Activated CD4-positive, alpha-beta memory T cell treated with anti-CD3 and anti-CD28 coated beads for 36 hours (primary cell): Measurements from ENCODE around the gene TCERG1L. TPM values are rescaled to one million over a fixed set of nuclear protein-coding genes. Genes with fewer than 3 reads are reported as not detected.
"Not testable (repeated sequence)": the region's sequence is repeated elsewhere in the genome, so short reads cannot be mapped to it uniquely, and the experiment has no call there.

Source experiments
- CTCF ChIA-PET: fragments of 350-600 bp; sonication (Branson Sonifier 250); formaldehyde crosslinking; loops from one replicate; lab custom pipeline; 2021; ENCODE audit warnings: antibody characterized with exemption, inconsistent platforms; lab: Charles Lee
- POLR2A ChIA-PET: fragments of 350-600 bp; sonication (Branson Sonifier 250); formaldehyde crosslinking; loops from one replicate; lab custom pipeline; 2021; ENCODE audit warnings: antibody characterized with exemption; lab: Charles Lee
- DNase-seq: peaks from one replicate; pipeline ENCODE4 v3.0.0-alpha.2; 2020
- H3K27ac Mint-ChIP-seq: one replicate; pipeline ENCODE4 v1.8.0; 2021; ENCODE audit warnings: mixed read lengths
- H3K27me3 Mint-ChIP-seq: one replicate; pipeline ENCODE4 v1.8.0; 2021; ENCODE audit warnings: mixed read lengths
- H3K36me3 Mint-ChIP-seq: one replicate; pipeline ENCODE4 v1.8.0; 2021; ENCODE audit warnings: mixed read lengths
- H3K4me1 Mint-ChIP-seq: one replicate; pipeline ENCODE4 v1.8.0; 2021; ENCODE audit warnings: low read depth, mixed read lengths
- H3K4me3 Mint-ChIP-seq: one replicate; pipeline ENCODE4 v1.8.0; 2021; ENCODE audit warnings: mild to moderate bottlenecking, mixed read lengths
- H3K9me3 Mint-ChIP-seq: one replicate; pipeline ENCODE4 v1.8.0; 2021; ENCODE audit warnings: mixed read lengths
- intact Hi-C: fragments of 100-400 bp; cut with micrococcal nuclease; formaldehyde crosslinking; loops from one replicate; pipeline ENCODE4 v1.15.1; 2023
- total RNA-seq, 2 experiments: library from RNA; stranded (reverse); gene quantifications; one replicate each; pipeline ENCODE4 v1.2.3, GENCODE V29; 2021

Gene TCERG1L
- total RNA-seq, 2 experiments from 2014 or later: not detected

DNA sequence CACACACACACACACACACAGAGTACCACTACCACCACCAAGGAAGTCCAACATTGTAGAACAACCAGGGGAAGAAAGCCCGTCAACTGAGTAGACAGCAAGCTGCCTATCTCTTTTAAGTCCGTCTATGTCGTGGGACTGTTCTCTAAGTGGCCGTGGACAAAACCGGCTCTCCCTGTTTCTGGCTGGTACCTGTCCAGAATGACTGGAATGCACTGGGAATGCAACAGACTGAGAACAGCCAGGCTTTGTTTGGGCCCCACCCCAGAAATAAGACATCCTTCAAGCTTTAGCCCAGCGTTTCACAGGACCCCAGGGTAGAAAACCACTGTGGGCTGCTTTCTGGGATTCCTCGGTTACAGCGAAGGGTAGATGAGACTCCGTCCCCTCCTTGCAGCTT, 203.6 kb downstream of the TCERG1L start:
- ChIA-PET POLR2A (no interaction called here), CTCF (no interaction called here)
- Mint-ChIP-seq H3K4me3 (no peak overlapping the region), H3K27me3 (no peaks in the 10 kb centered on the region), H3K4me1 (no peaks in the 10 kb centered on the region), H3K36me3 (no peaks in the 10 kb centered on the region), H3K27ac (no peak overlapping the region), H3K9me3 (peaks cover 4% of the 10 kb centered on the region)
- intact Hi-C loops: no loop called here
- DNase-seq: no peak

DNA sequence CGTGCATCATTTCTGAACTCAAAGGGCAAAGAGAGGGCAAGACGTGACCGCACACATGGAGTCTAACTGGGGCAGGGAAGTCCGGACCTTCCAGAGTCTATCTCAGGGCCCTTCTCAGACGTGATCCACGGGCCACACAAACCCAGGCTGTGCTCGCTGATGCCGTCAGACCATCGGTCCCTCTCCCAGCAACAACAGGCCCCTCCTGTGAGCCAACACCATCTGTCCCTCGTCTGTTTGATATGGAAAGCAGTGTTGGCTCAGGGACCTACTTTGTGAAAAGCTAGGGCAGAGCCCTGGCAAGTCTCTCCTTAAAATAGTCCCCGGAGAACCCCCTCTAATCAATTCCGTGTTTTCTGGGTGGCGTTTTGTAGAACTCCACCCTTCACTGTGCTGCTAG, 208.8 kb downstream of the TCERG1L start:
- H3K4me3 Mint-ChIP-seq: no peak overlapping the region
- no peaks in the 10 kb centered on the region for H3K27me3 Mint-ChIP-seq
- H3K4me1 Mint-ChIP-seq: no peaks in the 10 kb centered on the region
- H3K27ac Mint-ChIP-seq: no peak overlapping the region
- H3K36me3 Mint-ChIP-seq: no peaks in the 10 kb centered on the region
- ChIA-PET CTCF (no interaction called here), POLR2A (no interaction called here)
- intact Hi-C loops: no loop called here
- DNase-seq: no peak
- H3K9me3 Mint-ChIP-seq: peaks cover 2% of the 10 kb centered on the region

DNA sequence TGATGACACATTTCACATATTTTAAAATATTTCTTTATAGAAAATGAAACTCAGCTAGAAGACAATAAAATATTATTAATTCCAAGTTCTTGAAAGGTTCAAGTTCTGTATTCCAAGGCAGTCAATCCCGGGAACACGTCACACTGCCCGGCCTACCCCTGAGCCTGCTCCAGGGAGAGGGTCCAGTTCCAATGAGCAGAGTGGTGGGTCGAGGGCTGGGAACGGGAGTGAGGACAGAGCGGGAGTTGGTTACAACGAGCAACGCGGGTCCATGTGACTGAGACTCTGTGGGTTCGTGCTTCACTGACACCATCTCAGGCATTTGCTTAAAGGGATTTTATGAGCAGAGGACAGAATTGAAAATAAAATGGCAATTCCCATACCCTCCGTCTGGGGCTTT, 209.4 kb downstream of the TCERG1L start:
- intact Hi-C loops: no loop called here
- Mint-ChIP-seq H3K27me3 (no peaks in the 10 kb centered on the region), H3K4me1 (no peaks in the 10 kb centered on the region), H3K36me3 (no peaks in the 10 kb centered on the region), H3K4me3 (no peak overlapping the region), H3K9me3 (no peaks in the 10 kb centered on the region), H3K27ac (no peak overlapping the region)
- no peak for DNase-seq
- ChIA-PET CTCF (no interaction called here), POLR2A (no interaction called here)

DNA sequence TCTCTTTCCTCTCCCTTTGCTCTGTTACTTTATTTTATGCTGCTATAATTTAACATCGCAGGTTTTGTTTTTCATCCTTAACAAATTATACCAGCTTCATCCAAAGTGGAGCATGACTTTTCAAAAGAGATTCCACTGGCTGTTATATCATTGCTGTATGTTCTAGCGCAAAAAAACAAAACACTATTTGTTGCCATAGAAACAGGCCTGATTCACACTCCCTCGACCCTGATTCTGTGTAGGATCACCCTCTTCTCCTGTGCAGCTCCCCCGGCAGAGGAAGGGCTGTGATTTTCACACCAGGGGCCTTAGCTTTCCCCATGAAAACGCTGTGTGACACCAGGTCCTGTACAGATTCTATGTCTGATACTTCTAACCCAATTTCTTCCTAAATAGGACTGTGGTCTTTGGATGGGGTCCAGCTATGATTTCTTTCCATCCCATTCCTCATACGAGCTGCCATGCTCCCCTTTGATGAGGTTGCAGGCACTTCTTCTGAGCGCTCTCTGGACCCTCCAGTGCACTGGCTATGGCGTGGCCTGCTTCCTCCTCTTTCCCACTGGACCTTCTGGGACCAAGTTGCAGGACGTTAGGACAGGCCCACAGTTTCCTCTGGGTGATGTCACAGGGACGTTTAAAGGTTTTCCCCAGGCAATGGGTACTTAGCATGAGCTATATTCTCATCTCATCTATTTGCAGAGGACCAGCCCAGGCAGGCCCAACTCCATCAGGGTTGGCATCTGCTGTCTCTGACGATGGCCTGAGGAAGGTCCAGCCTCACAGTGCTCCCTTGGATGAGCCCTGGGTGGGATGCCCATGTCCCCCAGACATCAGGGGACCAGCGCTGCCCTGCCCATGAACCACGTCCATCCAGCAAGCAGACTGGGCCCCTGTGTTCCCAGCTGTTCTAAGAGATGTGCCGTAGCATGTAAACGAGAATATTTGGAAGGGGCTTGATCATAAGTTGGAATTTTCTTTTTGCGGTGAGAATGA, 210.8 kb downstream of the TCERG1L start:
- POLR2A ChIA-PET, H3K36me3 Mint-ChIP-seq, H3K27ac Mint-ChIP-seq, H3K4me3 Mint-ChIP-seq, CTCF ChIA-PET, DNase-seq, intact Hi-C loops, H3K4me1 Mint-ChIP-seq, H3K9me3 Mint-ChIP-seq, H3K27me3 Mint-ChIP-seq: not testable (repeated sequence)

DNA sequence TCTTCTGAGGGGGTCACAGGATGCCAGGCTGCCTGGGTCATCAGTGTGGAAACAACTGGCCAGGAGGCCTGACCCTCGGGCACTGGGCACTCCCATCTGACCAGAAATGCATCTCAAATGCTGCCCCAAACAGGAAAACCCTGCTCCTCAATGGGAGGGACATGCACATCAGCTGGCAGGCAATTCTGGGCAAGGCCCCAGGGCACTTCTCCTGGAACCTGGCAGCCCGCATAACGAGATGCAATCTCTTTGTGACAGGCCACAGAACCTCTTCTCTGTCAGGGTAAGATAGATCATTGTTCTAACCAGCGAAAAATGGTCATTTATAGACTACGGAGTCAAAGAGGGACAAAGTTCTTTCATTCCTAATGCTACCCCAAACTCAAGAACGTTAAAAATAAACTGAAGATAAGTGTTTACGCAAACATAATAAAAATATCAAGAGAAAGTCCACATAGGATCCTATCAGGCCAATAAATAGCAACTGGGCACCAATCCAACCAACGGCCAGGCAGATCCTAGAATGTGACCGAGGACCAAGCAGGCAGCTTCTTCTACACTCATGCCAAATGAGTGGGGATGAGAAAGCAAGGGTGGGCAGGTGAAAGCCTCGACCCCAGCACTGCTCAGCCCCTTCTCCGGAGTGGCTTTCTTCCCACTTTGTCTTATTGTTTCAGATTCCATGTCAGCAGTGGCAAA, 212.3 kb downstream of the TCERG1L start:
- ChIA-PET POLR2A (no interaction called here), CTCF (interaction anchor here (0.7 kb wide), 1 partner anchor 164 kb away, joined by 3 read pairs; no protein-coding TSS in a partner anchor)
- Mint-ChIP-seq H3K27me3 (no peaks in the 10 kb centered on the region), H3K27ac (no peak overlapping the region), H3K4me3 (no peak overlapping the region), H3K36me3 (no peaks in the 10 kb centered on the region), H3K9me3 (no peaks in the 10 kb centered on the region), H3K4me1 (no peaks in the 10 kb centered on the region)
- intact Hi-C loops: no loop called here
- no peak for DNase-seq

DNA sequence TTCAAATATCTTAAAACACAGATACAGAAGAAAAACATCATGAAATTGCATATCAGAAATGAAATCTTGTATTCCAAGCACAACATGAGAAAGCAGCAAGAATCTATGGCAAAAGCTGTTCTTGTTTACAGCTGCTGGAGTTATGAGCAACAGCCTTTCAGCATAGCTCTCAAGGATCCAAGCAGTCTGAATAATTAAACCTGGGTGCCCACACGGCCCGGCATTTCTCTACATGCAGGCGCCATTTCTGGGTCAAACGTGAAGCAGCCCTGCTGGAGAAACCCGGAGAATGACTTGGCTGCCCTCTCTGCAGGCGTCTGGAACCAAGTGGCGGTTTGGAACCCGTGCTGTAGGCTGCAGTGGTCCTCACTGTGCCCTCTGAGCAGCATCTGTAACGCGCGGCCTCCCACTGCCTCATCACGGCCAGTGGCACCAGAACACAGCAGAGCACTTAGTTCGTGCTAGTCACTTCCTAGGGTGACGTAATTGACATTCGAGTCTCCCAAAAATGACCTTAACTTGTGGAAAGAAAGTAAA, 213.0 kb downstream of the TCERG1L start:
- Mint-ChIP-seq H3K27ac (no peak overlapping the region), H3K36me3 (no peaks in the 10 kb centered on the region), H3K4me1 (no peaks in the 10 kb centered on the region), H3K27me3 (no peaks in the 10 kb centered on the region), H3K4me3 (no peak overlapping the region), H3K9me3 (no peaks in the 10 kb centered on the region)
- DNase-seq: no peak
- CTCF ChIA-PET: interaction anchor here (0.7 kb wide), 1 partner anchor 163 kb away, joined by 3 read pairs; no protein-coding TSS in a partner anchor
- intact Hi-C loops: no loop called here
- POLR2A ChIA-PET: no interaction called here

DNA sequence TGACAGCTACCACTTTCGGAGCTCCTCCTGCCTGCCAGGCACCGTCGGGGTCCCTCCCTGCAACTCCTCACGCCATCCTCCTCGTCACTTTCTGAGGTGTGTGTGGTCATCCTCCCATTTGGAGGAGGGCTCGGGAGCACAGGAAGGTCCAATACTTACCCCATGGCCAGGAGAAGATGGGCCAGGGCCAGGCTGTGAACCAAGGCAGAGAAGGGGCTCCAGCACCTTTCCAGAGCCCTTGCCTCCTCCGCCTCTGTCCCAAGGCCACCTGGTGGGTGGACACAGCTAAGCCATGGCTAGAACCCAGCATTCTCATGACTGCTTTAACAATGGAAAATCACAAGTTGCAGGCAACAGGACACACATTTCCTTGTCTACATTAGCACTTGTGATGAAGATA, 215.5 kb downstream of the TCERG1L start:
- CTCF ChIA-PET: no interaction called here
- intact Hi-C loops: no loop called here
- DNase-seq: no peak
- POLR2A ChIA-PET: no interaction called here
- Mint-ChIP-seq H3K4me3 (no peak overlapping the region), H3K9me3 (no peaks in the 10 kb centered on the region), H3K36me3 (no peaks in the 10 kb centered on the region), H3K4me1 (no peaks in the 10 kb centered on the region), H3K27me3 (no peaks in the 10 kb centered on the region), H3K27ac (no peak overlapping the region)

DNA sequence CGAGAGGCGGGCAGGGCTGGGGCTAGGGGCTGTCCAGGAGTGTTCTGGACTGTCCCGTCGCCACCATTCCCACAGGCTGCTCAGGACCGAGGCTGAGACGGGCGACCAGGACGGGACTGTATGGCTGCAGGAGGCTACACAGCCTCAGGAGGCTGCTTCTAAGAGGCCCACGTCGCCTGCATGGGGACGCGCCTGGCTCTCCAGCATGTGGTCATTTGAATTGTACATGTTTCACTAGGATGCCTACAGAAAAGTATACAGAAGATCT, 216.3 kb downstream of the TCERG1L start:
- H3K4me3 Mint-ChIP-seq: no peak overlapping the region

DNA sequence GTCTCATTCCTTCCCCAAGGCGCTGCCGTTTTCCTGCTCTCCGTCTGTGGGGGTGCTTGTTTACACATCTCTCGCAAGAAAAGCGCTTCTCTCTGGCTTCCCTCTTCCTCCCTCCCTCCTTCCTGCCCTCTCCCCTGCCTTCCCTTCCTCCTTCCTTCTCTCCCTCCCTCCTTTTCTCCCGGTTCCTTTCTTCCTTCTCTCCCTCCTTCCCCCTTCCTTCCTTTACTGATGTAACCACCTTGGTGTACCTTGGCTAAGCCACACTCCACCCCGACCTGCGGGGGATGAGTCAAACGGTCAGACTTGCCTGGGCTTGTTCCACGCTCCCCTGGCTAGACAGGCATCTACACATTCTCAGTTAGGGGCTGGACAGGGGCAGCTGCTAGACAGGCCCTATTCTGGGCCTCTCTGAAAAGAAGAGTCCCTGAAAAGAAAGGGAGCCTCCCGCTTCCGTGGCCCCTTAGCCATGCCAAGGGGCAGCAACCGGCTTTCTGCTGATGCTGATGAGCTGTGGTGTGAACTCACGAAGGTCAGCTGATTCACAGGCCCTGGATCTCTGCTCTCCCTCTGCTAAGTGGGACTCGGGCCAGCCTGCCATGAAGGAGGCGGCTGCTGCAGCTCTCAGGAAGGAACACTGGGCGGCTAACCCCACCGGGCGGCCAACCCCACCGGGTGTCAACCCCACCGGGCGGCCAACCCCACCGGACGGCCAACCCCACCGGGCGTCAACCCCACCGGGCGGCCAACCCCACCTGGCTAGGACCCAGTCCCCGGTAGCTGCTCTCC, 216.8 kb downstream of the TCERG1L start:
- no peak overlapping the region for H3K27ac Mint-ChIP-seq

More for the DNA sequence above, 216.3 kb downstream of the TCERG1L start:
- H3K9me3 Mint-ChIP-seq: no peaks in the 10 kb centered on the region
- H3K4me1 Mint-ChIP-seq: no peaks in the 10 kb centered on the region
- no peaks in the 10 kb centered on the region for H3K36me3 Mint-ChIP-seq
- intact Hi-C loops: no loop called here
- no peaks in the 10 kb centered on the region for H3K27me3 Mint-ChIP-seq
- H3K27ac Mint-ChIP-seq: no peak overlapping the region
- no peak for DNase-seq
- ChIA-PET POLR2A (no interaction called here), CTCF (no interaction called here)

DNA sequence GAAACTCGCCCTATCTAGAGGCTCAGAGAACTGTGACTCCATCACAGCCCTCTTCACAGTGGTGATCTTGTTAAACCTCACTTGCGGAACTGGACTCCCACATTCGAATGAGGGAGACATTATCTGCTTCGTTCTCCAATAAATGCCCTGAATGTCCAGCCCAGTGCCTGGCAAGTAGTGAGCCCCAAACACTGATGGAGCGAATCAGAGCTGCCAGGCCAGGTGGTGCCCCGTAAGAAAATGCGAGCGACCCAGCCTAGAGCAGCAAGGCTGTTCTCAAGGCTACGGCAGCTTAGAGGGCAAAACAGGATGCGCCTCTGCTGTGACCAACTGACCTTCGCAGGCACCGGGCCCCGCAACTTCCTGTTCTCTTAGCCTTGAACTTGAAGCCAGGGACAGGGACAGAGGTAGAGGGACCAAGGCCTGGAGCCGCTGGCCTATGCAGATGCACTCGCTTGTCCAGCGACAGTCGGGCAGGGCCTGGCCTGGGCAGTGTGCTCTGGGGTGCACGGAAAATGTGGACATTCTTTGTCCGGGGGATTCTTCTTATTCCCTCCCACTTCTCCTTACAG, 217.6 kb downstream of the TCERG1L start:
- Mint-ChIP-seq H3K4me3 (no peak overlapping the region), H3K4me1 (no peaks in the 10 kb centered on the region), H3K27me3 (no peaks in the 10 kb centered on the region), H3K27ac (no peak overlapping the region), H3K9me3 (peaks cover 2% of the 10 kb centered on the region), H3K36me3 (no peaks in the 10 kb centered on the region)
- no peak for DNase-seq
- intact Hi-C loops: no loop called here
- ChIA-PET CTCF (no interaction called here), POLR2A (no interaction called here)

More for the DNA sequence above, 216.8 kb downstream of the TCERG1L start:
- no peak overlapping the region for H3K4me3 Mint-ChIP-seq
- no peaks in the 10 kb centered on the region for H3K4me1 Mint-ChIP-seq
- CTCF ChIA-PET: no interaction called here
- no peaks in the 10 kb centered on the region for H3K27me3 Mint-ChIP-seq
- DNase-seq: no peak
- POLR2A ChIA-PET: no interaction called here
- no peaks in the 10 kb centered on the region for H3K36me3 Mint-ChIP-seq
- no peaks in the 10 kb centered on the region for H3K9me3 Mint-ChIP-seq
- intact Hi-C loops: no loop called here

DNA sequence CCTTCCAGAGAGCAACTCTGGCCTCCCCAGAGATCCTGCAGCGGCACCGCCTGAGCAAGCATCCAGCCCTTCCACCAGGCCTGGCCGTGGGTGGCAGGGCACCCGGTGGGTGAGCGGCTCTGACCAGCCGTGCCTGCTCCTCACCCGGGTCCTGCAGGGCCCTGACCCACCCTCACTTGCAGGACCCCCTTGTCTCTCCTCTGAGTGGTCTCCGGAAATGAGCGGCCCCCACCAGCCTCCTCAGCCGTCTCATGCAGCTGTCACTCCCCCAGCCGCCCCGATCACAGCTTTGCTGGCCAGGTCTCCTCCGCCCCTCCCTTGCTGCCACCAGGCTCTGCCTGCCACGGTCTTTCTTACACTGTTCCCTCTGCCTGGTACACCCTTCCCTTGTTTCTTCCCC, 218.2 kb downstream of the TCERG1L start:
- POLR2A ChIA-PET: no interaction called here
- intact Hi-C loops: no loop called here
- DNase-seq: no peak
- Mint-ChIP-seq H3K4me1 (no peaks in the 10 kb centered on the region), H3K4me3 (no peak overlapping the region), H3K9me3 (peaks cover 2% of the 10 kb centered on the region), H3K27ac (no peak overlapping the region), H3K36me3 (no peaks in the 10 kb centered on the region), H3K27me3 (no peaks in the 10 kb centered on the region)
- CTCF ChIA-PET: no interaction called here

DNA sequence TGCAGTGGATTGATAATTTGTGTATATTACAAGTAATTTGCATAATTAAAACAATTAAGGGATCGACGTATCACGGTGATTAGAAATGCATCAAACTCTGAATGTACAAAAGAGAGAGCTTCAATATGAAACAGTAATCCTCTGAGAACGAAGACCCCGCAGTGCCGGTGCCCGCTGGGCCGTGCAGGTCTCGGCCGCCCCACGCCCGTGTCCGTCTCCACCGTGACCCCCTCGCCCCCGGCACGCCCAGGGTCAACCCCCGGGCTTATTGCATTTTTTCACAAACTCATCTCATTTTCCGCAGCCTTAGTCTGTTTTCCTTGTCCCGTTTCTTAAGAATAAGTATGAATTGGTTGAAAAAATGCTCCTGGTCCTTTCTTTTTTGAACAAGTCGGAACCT, 218.6 kb downstream of the TCERG1L start:
- Mint-ChIP-seq H3K4me1 (no peaks in the 10 kb centered on the region), H3K27ac (no peak overlapping the region), H3K27me3 (no peaks in the 10 kb centered on the region), H3K4me3 (no peak overlapping the region), H3K9me3 (peaks cover 2% of the 10 kb centered on the region), H3K36me3 (no peaks in the 10 kb centered on the region)
- intact Hi-C loops: no loop called here
- CTCF ChIA-PET: no interaction called here
- POLR2A ChIA-PET: no interaction called here
- DNase-seq: no peak
